Left renal pelvis (tissue), 4 donors: ENCODE results near the gene GFI1B. TPM values are rescaled to one million over a fixed set of nuclear protein-coding genes. Genes with fewer than 3 reads are reported as not detected.
"Not testable (repeated sequence)": the region's sequence is repeated elsewhere in the genome, so short reads cannot be mapped to it uniquely, and the experiment has no call there.

ENCODE experiments used
- DNase-seq, 4 donors: peaks; one replicate each; pipeline ENCODE4 v3.0.0-alpha.2; 2013; ENCODE audit warnings: low read depth in 4 of 4, low spot score in 3 of 4
- polyA plus RNA-seq, 4 donors: library from polyadenylated mRNA; unstranded; fragments of 120-200 nt; gene quantifications; one replicate each; pipeline ENCODE4 v1.2.1, GENCODE V29; 2013; ENCODE audit not compliant: insufficient read length in 4 of 4

GFI1B gene
- polyA plus RNA-seq, 4 donors: 0.39 to 1.3 (median 0.70) TPM

- DNase-seq: no peak
These were observed 13.0 kb upstream of the GFI1B start for GRCh38 chr9:132965478-132965877.

- not testable (repeated sequence) for DNase-seq
These were observed 10.6 kb upstream of the GFI1B start for GRCh38 chr9:132967908-132968307.

- DNase-seq: no peak
These were observed 8.7 kb upstream of the GFI1B start for GRCh38 chr9:132969783-132970182.

GRCh38 chr9:132970324-132971062 is 8.0 kb upstream of the GFI1B start:
- DNase-seq: no peak

GRCh38 chr9:132973166-132973565 is 5.3 kb upstream of the GFI1B start:
- no peak for DNase-seq

GRCh38 chr9:132973713-132974112 is 4.8 kb upstream of the GFI1B start:
- no peak for DNase-seq

GRCh38 chr9:132975961-132976360 is 2.5 kb upstream of the GFI1B start:
- no peak for DNase-seq

- DNase-seq: no peak
These were observed 1.9 kb upstream of the GFI1B start for GRCh38 chr9:132976571-132976970.

GRCh38 chr9:132978112-132978450 is 413 bp upstream of the GFI1B start:
- no peak for DNase-seq

GRCh38 chr9:132980157-132980556 is 1.7 kb downstream of the GFI1B start:
- DNase-seq: no peak

GRCh38 chr9:132982458-132982857 is 4.0 kb downstream of the GFI1B start:
- DNase-seq: no peak

GRCh38 chr9:132983491-132984201 is 5.2 kb downstream of the GFI1B start:
- no peak for DNase-seq

- no peak for DNase-seq
These were observed 5.9 kb downstream of the GFI1B start for GRCh38 chr9:132984202-132985070.

- no peak for DNase-seq
These were observed 6.5 kb downstream of the GFI1B start for GRCh38 chr9:132985071-132985350.

- DNase-seq: no peak
These were observed 7.0 kb downstream of the GFI1B start for GRCh38 chr9:132985489-132985888.

- no peak for DNase-seq
These were observed 7.6 kb downstream of the GFI1B start for GRCh38 chr9:132986114-132986513.

- no peak for DNase-seq
These were observed 8.4 kb downstream of the GFI1B start for GRCh38 chr9:132986640-132987620.

GRCh38 chr9:132988244-132989013 is 9.9 kb downstream of the GFI1B start:
- DNase-seq: no peak

- DNase-seq: no peak
These were observed 10.5 kb downstream of the GFI1B start for GRCh38 chr9:132989014-132989310.
